Hepatocyte (in vitro differentiated cells): ENCODE measurements around the gene USP20.

Source experiments
- EZH2 ChIP-seq: fragments of 200-600 bp; sonication (generic); IDR thresholded peaks from 2 replicates; pipeline ENCODE4 v1.6.1; 2016; ENCODE audit warnings: antibody characterized with exemption, mild to moderate bottlenecking, borderline replicate concordance
- EZH2phosphoT487 ChIP-seq: fragments of 200-600 bp; sonication (generic); IDR thresholded peaks from one replicate; pipeline ENCODE4 v1.6.1; 2018; ENCODE audit warnings: antibody characterized with exemption, mild to moderate bottlenecking, low read depth, moderate library complexity; ENCODE audit not compliant: unreplicated experiment, severe bottlenecking
- TF ChIP-seq, protein P1 (sequence below): fragments of 200-600 bp; sonication (generic); IDR thresholded peaks from 2 replicates; pipeline ENCODE4 v1.5.1; 2016; ENCODE audit warnings: antibody characterized with exemption, mild to moderate bottlenecking; ENCODE audit not compliant: poor library complexity

DNA sequence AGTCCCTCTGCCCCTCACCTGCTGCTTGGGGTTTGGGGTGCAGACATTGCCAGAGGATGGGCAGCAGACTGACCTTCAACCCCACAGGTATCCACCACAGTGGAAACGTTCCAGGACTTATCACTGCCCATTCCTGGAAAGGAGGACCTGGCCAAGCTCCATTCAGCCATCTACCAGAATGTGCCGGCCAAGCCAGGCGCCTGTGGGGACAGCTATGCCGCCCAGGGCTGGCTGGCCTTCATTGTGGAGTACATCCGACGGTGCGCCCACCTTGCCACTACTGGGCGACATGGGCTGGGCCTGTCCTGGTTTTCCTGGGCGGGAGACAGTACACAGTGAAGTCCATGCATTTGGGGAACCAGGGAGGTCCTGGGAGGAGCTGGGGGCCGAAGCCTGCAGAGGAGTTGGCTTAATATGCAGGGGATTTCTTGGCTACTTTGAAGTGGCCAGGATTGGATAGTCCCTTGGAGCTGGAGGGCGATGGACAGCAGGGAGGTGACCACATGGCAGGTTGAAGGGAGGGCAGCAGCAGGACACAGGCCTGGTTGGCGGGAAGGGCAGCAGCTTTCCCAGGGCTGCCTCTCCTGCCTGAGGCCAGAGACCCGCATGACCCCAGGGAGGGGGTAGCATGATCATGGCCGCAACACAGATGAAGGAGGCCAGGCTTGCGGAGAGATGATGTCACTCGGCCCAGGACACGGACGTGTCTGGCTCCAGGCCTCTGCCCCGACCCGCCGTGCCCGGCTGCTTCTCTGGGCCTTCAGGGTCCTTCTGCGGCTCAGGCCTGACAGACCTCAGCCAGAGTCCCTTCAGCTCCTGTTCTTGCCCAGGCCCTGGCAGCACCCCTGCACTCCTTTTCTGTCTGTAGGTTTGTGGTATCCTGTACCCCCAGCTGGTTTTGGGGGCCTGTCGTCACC, 34.6 kb downstream of the USP20 start:
- TF ChIP-seq, protein P1, sequence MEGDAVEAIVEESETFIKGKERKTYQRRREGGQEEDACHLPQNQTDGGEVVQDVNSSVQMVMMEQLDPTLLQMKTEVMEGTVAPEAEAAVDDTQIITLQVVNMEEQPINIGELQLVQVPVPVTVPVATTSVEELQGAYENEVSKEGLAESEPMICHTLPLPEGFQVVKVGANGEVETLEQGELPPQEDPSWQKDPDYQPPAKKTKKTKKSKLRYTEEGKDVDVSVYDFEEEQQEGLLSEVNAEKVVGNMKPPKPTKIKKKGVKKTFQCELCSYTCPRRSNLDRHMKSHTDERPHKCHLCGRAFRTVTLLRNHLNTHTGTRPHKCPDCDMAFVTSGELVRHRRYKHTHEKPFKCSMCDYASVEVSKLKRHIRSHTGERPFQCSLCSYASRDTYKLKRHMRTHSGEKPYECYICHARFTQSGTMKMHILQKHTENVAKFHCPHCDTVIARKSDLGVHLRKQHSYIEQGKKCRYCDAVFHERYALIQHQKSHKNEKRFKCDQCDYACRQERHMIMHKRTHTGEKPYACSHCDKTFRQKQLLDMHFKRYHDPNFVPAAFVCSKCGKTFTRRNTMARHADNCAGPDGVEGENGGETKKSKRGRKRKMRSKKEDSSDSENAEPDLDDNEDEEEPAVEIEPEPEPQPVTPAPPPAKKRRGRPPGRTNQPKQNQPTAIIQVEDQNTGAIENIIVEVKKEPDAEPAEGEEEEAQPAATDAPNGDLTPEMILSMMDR = no peak
- TF ChIP-seq EZH2 (no peak), EZH2phosphoT487 (no peak)
